Fibroblast of lung (primary cell): ENCODE measurements around the gene CACNB1. TPM values are rescaled to one million over a fixed set of nuclear protein-coding genes. Genes with fewer than 3 reads are reported as not detected.

ENCODE experiments used
- DNase-seq, 2 donors: peaks; one replicate each; pipeline versions ENCODE4 v3.0.0 to v3.0.0-alpha.2; 2010; ENCODE audit warnings: low read depth in 2 of 2
- H2AFZ ChIP-seq: 2 replicates; pipeline ENCODE4 v1.5.1; 2012; ENCODE audit warnings: low read length, control low read depth, inconsistent platforms
- H3K27ac ChIP-seq: 2 replicates; pipeline ENCODE4 v1.5.1; 2011; ENCODE audit warnings: low read length, control low read depth; ENCODE audit not compliant: insufficient read depth
- H3K27me3 ChIP-seq: 2 replicates; pipeline ENCODE4 v1.5.1; 2011; ENCODE audit warnings: mild to moderate bottlenecking, low read length; ENCODE audit not compliant: control insufficient read depth, insufficient read depth
- H3K36me3 ChIP-seq: 2 replicates; pipeline ENCODE4 v1.5.1; 2011; ENCODE audit warnings: low read length; ENCODE audit not compliant: control insufficient read depth, insufficient read depth
- H3K4me1 ChIP-seq: 2 replicates; pipeline ENCODE4 v1.5.1; 2011; ENCODE audit warnings: low read length; ENCODE audit not compliant: control insufficient read depth, insufficient read depth; ENCODE audit errors: extremely low read depth
- H3K4me2 ChIP-seq: 2 replicates; pipeline ENCODE4 v1.5.1; 2011; ENCODE audit warnings: low read length, control low read depth; ENCODE audit not compliant: insufficient read depth; ENCODE audit errors: extremely low read depth
- H3K4me3 ChIP-seq, 4 experiments: fragments of 200-600 bp in 1 of 4; sonication (generic) in 1 of 4; replicated peaks in 1 of 4; 2 replicates each; pipeline ENCODE4 v1.5.1; 2011 to 2016; ENCODE audit warnings: low read length in 4 of 4, low read depth in 3 of 4, mild to moderate bottlenecking in 3 of 4, control low read depth in 2 of 4, inconsistent platforms in 1 of 4, mixed read lengths in 1 of 4; ENCODE audit not compliant: insufficient read depth in 1 of 4; ENCODE audit errors: control extremely low read depth in 1 of 4
- H3K79me2 ChIP-seq: 2 replicates; pipeline ENCODE4 v1.5.1; 2012; ENCODE audit warnings: mild to moderate bottlenecking, low read length, inconsistent platforms; ENCODE audit not compliant: control insufficient read depth, insufficient read depth
- H3K9ac ChIP-seq: 2 replicates; pipeline ENCODE4 v1.5.1; 2011; ENCODE audit warnings: mild to moderate bottlenecking, low read length, control low read depth; ENCODE audit not compliant: insufficient read depth
- H3K9me3 ChIP-seq: 2 replicates; pipeline ENCODE4 v1.5.1; 2012; ENCODE audit warnings: low read depth, low read length; ENCODE audit not compliant: control insufficient read depth, insufficient read depth
- H4K20me1 ChIP-seq: 2 replicates; pipeline ENCODE4 v1.5.1; 2011; ENCODE audit warnings: low read length; ENCODE audit not compliant: control insufficient read depth, insufficient read depth; ENCODE audit errors: extremely low read depth
- CTCF ChIP-seq, 2 donors: IDR thresholded peaks in 1 of 2; conservative IDR thresholded peaks in 1 of 2; 1 replicate in 1 of 2; 2 replicates in 1 of 2; pipeline ENCODE4 v1.5.1; 2011 to 2012; ENCODE audit warnings: low read length in 2 of 2, control low read depth in 1 of 2, inconsistent platforms in 1 of 2, low read depth in 1 of 2, mild to moderate bottlenecking in 1 of 2
- EZH2 ChIP-seq: IDR thresholded peaks from 2 replicates; pipeline ENCODE4 v1.5.1; 2012; ENCODE audit warnings: low read length, control low read depth, mild to moderate bottlenecking; ENCODE audit errors: missing control alignments
- polyA plus RNA-seq, 2 donors: library from polyadenylated mRNA; depleted of rRNA in 1 of 2; stranded (reverse) in 1 of 2; unstranded in 1 of 2; fragments of >200 nt; gene quantifications; 2 replicates each; pipeline ENCODE4 v1.2.1, GENCODE V29; 2011 to 2012; ENCODE audit warnings: missing spikeins in 1 of 2
- total RNA-seq: library from RNA; depleted of rRNA; stranded (reverse); fragments of >200 nt; gene quantifications from 2 replicates; pipeline ENCODE4 v1.2.1, GENCODE V29; 2014

Gene CACNB1
- total and polyA plus RNA-seq, 2 donors (not counting 1 experiment from before 2014, with no cell fraction given), result 5.7 to 5.9 TPM

- no peaks in the 10 kb centered on the region for H3K4me1 ChIP-seq
- H3K36me3 ChIP-seq, result no peaks in the 10 kb centered on the region
- TF ChIP-seq CTCF (conservative IDR thresholded peaks at IDR 0.05 in 1 of 2, IDR thresholded peaks at IDR 0.05 in 1 of 2; ENCODE audit: low read depth in 1 of 2, low read length in 2 of 2) (peak in 1 of 2 donors; percentile 29), EZH2 (no peak)
- H3K4me3 ChIP-seq, result peak overlapping the region; percentile 75 to 93 (median 84)
- no peaks in the 10 kb centered on the region for H3K9me3 ChIP-seq
- no peaks in the 10 kb centered on the region for H3K79me2 ChIP-seq
- H4K20me1 ChIP-seq, result no peaks in the 10 kb centered on the region
- peak overlapping the region; percentile 58 for H3K27ac ChIP-seq
- DNase-seq, result peak; percentile 84 to 91
- H3K9ac ChIP-seq, result peak overlapping the region; percentile 59
- H3K27me3 ChIP-seq, result peaks cover 9% of the 10 kb centered on the region
- peak overlapping the region; percentile 70 for H2AFZ ChIP-seq
- H3K4me2 ChIP-seq, result peak overlapping the region; percentile 95
Observed at GRCh38 chr17:39153599-39154051, 43.8 kb downstream of the CACNB1 start.

GRCh38 chr17:39151943-39152818, 45.3 kb downstream of the CACNB1 start:
- Histone ChIP-seq H3K9ac (no peak overlapping the region), H4K20me1 (no peaks in the 10 kb centered on the region), H2AFZ (no peak overlapping the region), H3K79me2 (no peaks in the 10 kb centered on the region), H3K27me3 (peaks cover 9% of the 10 kb centered on the region), H3K36me3 (no peaks in the 10 kb centered on the region), H3K4me2 (peak overlapping the region; percentile 58), H3K9me3 (no peaks in the 10 kb centered on the region), H3K4me1 (no peaks in the 10 kb centered on the region), H3K4me3 (peak overlapping the region in 2 of 4 experiments; percentile 90 to 93), H3K27ac (no peak overlapping the region)
- no peak for TF ChIP-seq EZH2
- no peak for TF ChIP-seq CTCF (conservative IDR thresholded peaks at IDR 0.05 in 1 of 2, IDR thresholded peaks at IDR 0.05 in 1 of 2; ENCODE audit: low read depth in 1 of 2, low read length in 2 of 2)
- DNase-seq, result no peak

- Histone ChIP-seq H4K20me1 (no peaks in the 10 kb centered on the region), H3K79me2 (no peaks in the 10 kb centered on the region), H3K27ac (no peak within 1 kb of the TSS), H3K4me2 (peak within 1 kb of the TSS; percentile 58), H2AFZ (no peak within 1 kb of the TSS), H3K4me1 (no peaks in the 10 kb centered on the region), H3K9ac (no peak within 1 kb of the TSS), H3K36me3 (no peaks in the 10 kb centered on the region), H3K4me3 (peak within 1 kb of the TSS in 2 of 4 experiments; percentile 90 to 93), H3K27me3 (peaks cover 9% of the 10 kb centered on the region), H3K9me3 (no peaks in the 10 kb centered on the region)
- TF ChIP-seq EZH2 (peak; percentile 60), CTCF (conservative IDR thresholded peaks at IDR 0.05 in 1 of 2, IDR thresholded peaks at IDR 0.05 in 1 of 2; ENCODE audit: low read depth in 1 of 2, low read length in 2 of 2) (no peak)
- DNase-seq, result no peak
Observed at GRCh38 chr17:39151150-39151942, 46.1 kb downstream of the CACNB1 start, which contains the start of gene PLXDC1. PLXDC1 (minus strand) TSS chr17:39151637; CDS start chr17:39151437, 200 bp downstream.
